Heart left ventricle (tissue), 13 donors: ENCODE measurements around the gene AKNA.

ENCODE experiments used
- POLR2A ChIP-seq, 2 donors: fragments of 450-650 bp; IDR thresholded peaks; one replicate each; pipeline ENCODE4 v1.6.1; 2017; ENCODE audit warnings: antibody characterized with exemption in 2 of 2, mild to moderate bottlenecking in 2 of 2, moderate library complexity in 2 of 2
- TF ChIP-seq, protein P1 (sequence below), 12 donors: fragments of 200-600 bp; sonication (generic) in 4 of 12; IDR thresholded peaks; one replicate each; pipeline versions ENCODE4 v1.5.0 to v1.8.0; 2018 to 2022; ENCODE audit warnings: antibody characterized with exemption in 12 of 12, mild to moderate bottlenecking in 5 of 12
- donor health status: ischemic (EF 13 %, LVEDD 7.1; RV severe dilation, severe dysfunction).
- donor health status: DM: no; HTN: yes; CAD: no.
- donor health status: DM: no; HTN: no; CAD: no.
- donor health status: ischemic (EF 25% LVEDD 6.9; RV normal size, moderate dysfunction).
- donor health status: ischemic (EF 25% LVEDD 5.7; RV mildly dilated, moderate dysfunction).
- donor health status: ischemic (EF 35%, LVEDD 5.7; RV mildly dilated, moderate dysfunction).
- donor health status: nonischemic (EF 11% LVEDD 7.7; RV severe dilation, severe dysfunction).
- donor health status: DM: yes; HTN: yes; CAD: no.
- donor health status: PGD.
- donor health status: ischemic (EF 29% LVEDD 5.4; RV normal size, mild dysfunction).
- donor health status: nonischemic (EF 23%, LVEDD 6.1; RV moderate dilation, normal function).

DNA sequence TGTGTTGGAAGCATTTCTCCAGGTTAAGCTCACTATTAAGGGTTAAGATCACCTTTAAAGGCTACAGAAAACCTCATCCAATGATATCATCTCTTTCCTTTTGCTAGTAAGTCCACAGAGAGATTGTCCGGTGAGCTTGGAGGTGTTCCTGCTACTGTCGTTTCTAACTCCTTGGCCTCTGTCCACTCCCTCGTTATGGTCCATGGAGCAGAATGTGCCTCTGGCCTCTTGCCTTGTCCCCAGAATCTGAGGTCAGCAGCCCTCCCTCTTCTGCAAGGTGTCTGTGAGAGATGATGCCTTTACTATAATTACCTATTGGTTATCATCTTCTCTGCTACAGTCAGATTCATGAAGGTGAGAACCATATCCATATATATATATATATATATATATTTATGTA, 43.1 kb downstream of the AKNA start:
- TF ChIP-seq, protein P1, sequence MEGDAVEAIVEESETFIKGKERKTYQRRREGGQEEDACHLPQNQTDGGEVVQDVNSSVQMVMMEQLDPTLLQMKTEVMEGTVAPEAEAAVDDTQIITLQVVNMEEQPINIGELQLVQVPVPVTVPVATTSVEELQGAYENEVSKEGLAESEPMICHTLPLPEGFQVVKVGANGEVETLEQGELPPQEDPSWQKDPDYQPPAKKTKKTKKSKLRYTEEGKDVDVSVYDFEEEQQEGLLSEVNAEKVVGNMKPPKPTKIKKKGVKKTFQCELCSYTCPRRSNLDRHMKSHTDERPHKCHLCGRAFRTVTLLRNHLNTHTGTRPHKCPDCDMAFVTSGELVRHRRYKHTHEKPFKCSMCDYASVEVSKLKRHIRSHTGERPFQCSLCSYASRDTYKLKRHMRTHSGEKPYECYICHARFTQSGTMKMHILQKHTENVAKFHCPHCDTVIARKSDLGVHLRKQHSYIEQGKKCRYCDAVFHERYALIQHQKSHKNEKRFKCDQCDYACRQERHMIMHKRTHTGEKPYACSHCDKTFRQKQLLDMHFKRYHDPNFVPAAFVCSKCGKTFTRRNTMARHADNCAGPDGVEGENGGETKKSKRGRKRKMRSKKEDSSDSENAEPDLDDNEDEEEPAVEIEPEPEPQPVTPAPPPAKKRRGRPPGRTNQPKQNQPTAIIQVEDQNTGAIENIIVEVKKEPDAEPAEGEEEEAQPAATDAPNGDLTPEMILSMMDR (IDR thresholded peaks at IDR 0.05), result no peak
- TF ChIP-seq POLR2A (IDR thresholded peaks at IDR 0.05), result no peak
